HG03108 (cell line): ENCODE results near the gene GUCY2F.

Source experiments
- ATAC-seq: cut with Tn5 transposase; IDR thresholded peaks from one replicate; pipeline ENCODE4 v1.9.1; 2021; ENCODE audit warnings: moderate library complexity; ENCODE audit not compliant: unreplicated experiment

The GUCY2F gene

GRCh38 chrX:109481986-109482385 lies at the start of gene GUCY2F:
TSS of gene GUCY2F (minus strand) at chrX:109482086. CDS start at chrX:109475936, 6,150 bp downstream.
- no peak for ATAC-seq

DNA sequence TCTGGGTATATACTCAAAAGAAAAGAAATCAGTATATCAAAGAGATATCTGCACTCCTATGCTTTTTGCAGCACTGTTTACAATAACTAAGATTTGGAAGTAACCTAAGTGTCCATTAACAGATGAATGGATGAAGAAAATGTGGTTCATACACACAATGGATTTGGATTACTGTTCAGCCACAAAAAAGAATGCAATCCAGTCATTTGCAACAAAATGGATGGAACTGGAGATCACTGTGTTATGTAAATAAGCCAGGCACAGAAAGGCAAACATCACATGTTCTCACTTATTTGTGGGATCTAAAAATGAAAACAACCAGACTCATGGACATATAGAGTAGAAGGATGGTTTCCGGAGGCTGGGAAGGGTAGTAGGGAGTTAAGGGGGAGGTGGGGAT lies 37.1 kb upstream of the GUCY2F start:
- no peak for ATAC-seq

GRCh38 chrX:109511113-109511512 lies 29.2 kb upstream of the GUCY2F start:
- ATAC-seq: no peak

- ATAC-seq: no peak
Measured at GRCh38 chrX:109508915-109509314, 27.0 kb upstream of the GUCY2F start.

DNA sequence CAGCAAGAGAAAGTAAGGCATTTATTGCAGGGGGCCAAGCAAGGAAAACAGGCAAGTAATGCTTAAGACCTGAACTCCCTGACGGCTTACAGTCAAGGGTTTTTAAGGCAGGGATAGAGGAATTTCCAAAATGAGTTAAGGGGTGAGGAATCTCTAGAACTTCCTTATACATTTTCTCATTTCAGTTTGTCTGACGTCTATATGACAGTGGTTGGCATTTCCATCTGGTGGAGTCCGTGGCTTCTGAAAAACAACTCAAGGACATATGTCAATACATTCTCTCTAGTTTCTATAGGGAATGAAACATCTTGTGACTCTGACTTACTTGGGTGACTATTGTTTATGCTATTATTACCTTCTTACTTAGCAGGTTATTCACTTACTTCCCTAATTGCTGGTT lies 19.3 kb upstream of the GUCY2F start:
- ATAC-seq: no peak

- ATAC-seq: no peak
Measured at GRCh38 chrX:109498434-109498833, 16.5 kb upstream of the GUCY2F start.

- no peak for ATAC-seq
Measured at GRCh38 chrX:109489174-109489573, 7.3 kb upstream of the GUCY2F start.

DNA sequence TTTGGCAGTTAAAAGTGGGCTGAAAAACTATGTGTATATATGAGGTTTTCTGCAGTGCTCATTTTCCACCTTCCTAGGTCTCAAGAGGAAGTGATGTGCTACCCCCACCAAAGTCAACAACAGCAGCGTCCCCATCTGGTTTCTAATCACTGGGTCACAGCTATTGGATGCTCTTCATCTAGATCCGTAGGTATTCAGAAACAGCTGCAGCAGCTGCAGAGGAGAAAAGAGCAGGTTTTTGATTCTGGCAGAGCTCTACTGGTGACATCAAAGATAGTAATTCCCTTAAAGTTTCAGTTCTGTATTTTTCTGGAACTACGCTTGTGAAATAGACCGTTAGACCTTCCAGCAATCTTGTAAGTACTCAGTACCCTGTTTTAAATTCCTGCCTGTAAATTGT lies 5.8 kb upstream of the GUCY2F start:
- ATAC-seq: no peak

- ATAC-seq: peak; percentile 64
Measured at GRCh38 chrX:109485470-109486340, 3.8 kb upstream of the GUCY2F start.

DNA sequence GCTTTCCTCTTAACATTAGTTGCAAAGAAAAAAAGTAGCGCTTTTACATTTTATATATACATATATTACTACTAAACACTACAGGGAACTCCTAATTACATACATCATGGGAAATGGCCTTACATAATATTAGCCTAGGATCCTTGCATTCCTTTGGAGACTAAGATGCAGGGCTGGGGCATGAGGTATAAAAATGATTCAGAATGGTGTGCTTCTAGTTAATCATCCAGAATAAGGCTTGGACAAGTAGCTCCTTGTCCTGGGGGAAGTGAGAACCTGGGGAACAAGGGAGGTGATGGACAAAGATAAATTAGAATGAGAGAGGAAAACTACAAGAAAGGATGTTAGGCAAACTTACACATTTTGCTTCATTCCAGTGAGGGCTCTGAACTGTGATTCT lies 3.0 kb upstream of the GUCY2F start:
- no peak for ATAC-seq

DNA sequence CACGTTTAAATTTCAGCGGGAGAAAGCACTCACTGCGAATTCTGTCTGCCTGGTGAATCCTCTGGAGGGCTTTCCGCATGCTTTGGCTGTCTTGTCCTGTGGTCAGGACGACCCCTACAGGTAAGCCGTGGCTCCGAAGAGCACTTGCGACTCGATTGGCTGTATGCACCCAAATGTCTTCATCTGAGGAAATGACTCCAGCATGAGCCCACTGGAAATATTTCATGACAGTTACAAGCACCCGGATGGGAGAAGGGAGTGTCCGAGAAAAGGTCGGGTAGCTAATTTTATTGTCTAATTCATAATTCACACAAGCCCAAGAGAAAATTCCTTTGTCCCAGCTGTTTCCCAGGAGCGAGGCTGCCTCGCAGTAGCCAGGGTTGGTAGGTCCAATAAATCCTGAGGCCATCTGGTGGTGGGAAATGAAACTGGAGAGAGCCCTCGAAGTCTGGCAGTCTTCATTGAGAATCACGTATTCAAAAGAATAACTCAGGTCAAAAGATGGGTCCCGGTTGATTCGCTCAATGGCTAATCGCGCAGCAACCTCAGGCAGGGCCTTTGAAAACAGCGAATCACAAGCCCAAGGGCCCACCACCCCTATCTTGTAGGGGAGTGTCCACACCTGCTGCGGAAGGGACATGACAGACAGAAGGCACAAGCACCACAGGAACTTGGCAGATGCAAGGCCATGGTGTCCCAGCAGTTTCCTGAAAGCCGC lies 6.6 kb downstream of the GUCY2F start:
- ATAC-seq: no peak

GRCh38 chrX:109472939-109473735 lies 8.7 kb downstream of the GUCY2F start:
- ATAC-seq: no peak

GRCh38 chrX:109464231-109464630 lies 17.7 kb downstream of the GUCY2F start:
- ATAC-seq: no peak

DNA sequence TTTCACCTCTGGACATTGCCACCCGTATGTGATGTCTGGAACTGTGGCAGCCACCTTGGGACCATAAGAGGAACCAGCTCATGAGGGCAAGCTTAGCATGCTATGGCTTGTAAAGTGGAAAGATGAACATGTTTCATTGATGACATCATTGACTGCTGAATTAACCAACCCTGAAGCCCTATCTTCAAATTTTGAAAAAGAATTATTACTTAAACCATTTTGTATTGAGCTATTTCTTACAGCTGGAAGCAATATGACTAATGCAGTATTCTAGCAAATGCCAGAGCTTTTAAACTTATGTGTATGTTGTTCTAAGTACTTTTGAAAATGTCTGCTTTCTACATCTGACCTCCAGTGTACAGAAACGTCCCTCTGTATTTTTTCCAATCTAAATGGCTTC lies 18.1 kb downstream of the GUCY2F start:
- no peak for ATAC-seq

- ATAC-seq: no peak
Measured at GRCh38 chrX:109448282-109448938, 33.5 kb downstream of the GUCY2F start.

- ATAC-seq: no peak
Measured at GRCh38 chrX:109441266-109441665, 40.6 kb downstream of the GUCY2F start.

DNA sequence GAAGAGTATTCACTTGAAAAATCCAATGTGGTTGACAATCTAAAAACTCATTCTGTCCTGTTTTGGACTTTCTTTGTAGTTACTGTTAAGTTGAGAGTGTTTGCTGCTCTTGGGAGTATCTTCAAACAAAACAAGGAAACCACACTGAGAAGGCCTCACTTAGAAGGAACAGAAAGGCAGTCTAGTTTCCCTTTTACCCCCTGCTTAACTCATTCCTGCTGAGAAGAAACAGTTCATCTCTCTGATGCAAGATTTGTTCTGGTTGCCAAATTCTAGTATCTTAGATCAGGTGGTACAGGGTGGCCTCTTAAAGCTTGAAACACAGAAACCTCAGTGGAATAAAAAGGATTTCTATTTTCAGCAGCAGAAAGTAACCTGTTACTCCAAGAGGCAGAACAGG lies 41.4 kb downstream of the GUCY2F start:
- peak; percentile 89 for ATAC-seq

DNA sequence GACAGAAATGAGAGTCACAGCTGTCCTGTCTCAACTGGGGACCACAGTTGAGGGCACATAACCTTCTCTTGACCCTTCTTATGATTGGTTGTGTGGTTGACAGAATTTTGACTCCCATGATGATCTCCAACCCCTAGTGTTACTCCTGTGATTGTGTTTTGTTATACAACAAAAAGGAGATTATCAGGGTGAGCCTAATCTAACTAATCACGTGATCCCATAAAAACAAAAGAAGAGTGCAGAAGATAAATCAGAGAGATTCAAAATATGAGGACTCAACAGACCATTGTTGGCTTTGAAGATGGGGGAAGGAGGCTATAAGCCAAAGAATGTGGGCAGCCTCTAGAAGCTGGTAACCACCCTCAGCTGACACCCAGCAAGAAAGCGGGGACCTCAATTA lies 72.7 kb downstream of the GUCY2F start:
- no peak for ATAC-seq

DNA sequence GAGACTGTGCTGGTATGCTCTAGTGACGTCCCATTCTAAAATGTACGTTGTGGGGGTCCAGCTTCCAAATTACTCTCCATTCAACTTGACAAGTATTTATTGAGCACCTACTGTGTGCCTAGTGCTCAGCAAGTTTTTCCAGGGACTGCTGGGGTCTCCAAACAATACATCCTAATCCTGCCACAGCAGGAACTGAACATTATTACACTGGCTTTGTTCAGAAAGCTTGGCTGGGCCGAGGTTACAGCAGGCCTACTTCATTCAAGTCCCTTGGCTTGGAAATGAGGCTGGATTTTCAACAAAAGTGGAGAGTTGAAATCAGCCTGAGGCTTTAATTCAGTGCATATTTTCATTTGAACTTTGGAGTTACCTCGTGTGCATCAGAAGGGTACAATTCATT lies 78.0 kb downstream of the GUCY2F start:
- ATAC-seq: no peak

DNA sequence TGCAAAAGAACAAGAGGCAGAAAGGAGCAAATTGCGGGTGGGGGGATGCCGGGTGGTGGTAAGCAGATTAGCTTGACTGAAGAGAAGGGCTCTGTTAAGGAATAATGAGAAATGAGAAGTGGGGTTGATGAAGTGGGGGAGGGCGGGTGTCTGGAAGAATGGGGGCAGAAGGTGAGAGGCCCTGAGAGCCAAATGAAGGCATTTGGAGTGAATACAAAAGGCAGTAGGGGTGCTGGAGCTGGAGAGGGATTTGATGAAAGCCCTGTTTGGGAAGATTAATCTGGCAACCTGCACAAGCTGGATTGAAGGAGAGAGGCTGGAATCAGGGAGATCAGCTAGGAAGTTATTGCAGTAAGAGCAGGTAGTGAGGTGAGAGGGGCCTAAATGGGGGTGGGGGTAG lies 82.1 kb downstream of the GUCY2F start:
- no peak for ATAC-seq

DNA sequence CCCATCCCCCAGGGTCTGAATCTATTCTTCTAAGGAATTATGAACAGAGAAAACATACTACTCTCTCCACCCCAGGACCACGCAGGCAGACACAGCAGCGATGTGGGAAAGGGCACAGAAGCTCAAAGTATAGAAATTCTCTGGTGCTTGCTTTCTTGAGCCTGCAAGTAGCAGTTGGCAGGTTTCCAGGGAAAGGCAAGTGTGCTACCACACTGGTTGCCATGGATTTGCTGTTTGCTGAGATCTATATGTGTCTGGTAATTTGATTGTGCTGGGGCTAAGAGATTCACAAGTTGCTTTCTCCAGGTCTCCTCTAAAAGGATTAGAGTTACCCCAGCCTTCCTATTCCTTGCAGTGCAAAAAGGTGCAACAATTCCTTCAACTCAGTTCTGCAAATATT lies 83.1 kb downstream of the GUCY2F start:
- ATAC-seq: no peak
